ENCODE results near the gene GABPB1. TPM values are rescaled to one million over a fixed set of nuclear protein-coding genes. Genes with fewer than 3 reads are reported as not detected.

Gene GABPB1
- total RNA-seq, 1 experiment from 2014 or later, result 45.0 TPM

DNA sequence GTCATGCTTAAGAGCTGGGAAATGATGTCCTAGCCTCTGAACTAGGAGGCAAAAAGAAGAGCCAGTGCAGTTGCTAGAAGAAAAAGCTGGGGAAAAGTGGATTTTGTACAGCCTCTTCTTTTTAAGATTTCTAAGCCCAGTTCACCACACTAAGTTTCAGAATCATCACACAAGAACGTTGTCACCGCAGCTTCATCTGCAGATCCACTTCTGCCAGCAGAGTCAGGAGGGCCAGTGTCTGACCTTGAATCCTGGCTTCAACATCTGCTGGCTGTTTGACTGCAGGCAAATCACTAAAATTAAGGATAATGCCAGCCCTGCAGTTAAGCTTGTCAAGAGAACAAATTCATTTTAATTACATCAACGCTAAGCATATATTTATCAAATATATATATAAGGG, 125.7 kb downstream of the GABPB1 start:
- H3K4me3 Mint-ChIP-seq, result no peak overlapping the region
- no peaks in the 10 kb centered on the region for H3K23me2 ChIP-seq (ENCODE audit: insufficient read length, low read depth, low read length, poor library complexity, severe bottlenecking)
- no peak overlapping the region for H2AK5ac ChIP-seq (ENCODE audit: insufficient read length, low read length)
- H2BK120ac ChIP-seq (ENCODE audit: low read depth, low read length, poor library complexity, severe bottlenecking), result no peak overlapping the region
- H3K18ac ChIP-seq (ENCODE audit: insufficient read length, low read depth, low read length), result no peak overlapping the region
- H2BK5ac ChIP-seq (ENCODE audit: insufficient read length, low read length), result no peak overlapping the region
- H4K8ac ChIP-seq (replicated peaks; ENCODE audit: insufficient read length, low read depth, low read length), result no peak overlapping the region
- no peak for DNase-seq
- H3K27me3 Mint-ChIP-seq (ENCODE audit: low read depth), result no peaks in the 10 kb centered on the region
- no peak overlapping the region for H3K9ac ChIP-seq (ENCODE audit: extremely low read depth, insufficient read length, low read length)
- no peak overlapping the region for H3K4me2 ChIP-seq (ENCODE audit: insufficient read depth, insufficient read length, low read length)
- H2AFZ ChIP-seq (ENCODE audit: low read length), result no peak overlapping the region
- H2BK15ac ChIP-seq (ENCODE audit: low read depth, low read length), result no peak overlapping the region
- H3K79me2 ChIP-seq (ENCODE audit: insufficient read depth, low read length), result no peaks in the 10 kb centered on the region
- H3K36me3 Mint-ChIP-seq (ENCODE audit: insufficient read depth in 1 of 3, low read depth in 3 of 3), result no peaks in the 10 kb centered on the region
- no peak overlapping the region for H4K5ac ChIP-seq (ENCODE audit: insufficient read length, low read depth, low read length)
- H3K9me3 ChIP-seq (ENCODE audit: control insufficient read depth, low read depth, low read length), result no peaks in the 10 kb centered on the region
- no peak overlapping the region for H3K27ac Mint-ChIP-seq
- H3K9me3 Mint-ChIP-seq, result no peaks in the 10 kb centered on the region
- H3K4ac ChIP-seq (ENCODE audit: low read depth, low read length), result no peak overlapping the region
- no peaks in the 10 kb centered on the region for H3K4me1 ChIP-seq (ENCODE audit: insufficient read depth, low read length)
- WGBS (ENCODE audit: extremely low coverage, insufficient read length, low lambda C conversion rate), result no CpG with 5 or more reads among the region's 3 CpGs
- H4K20me1 ChIP-seq (ENCODE audit: control insufficient read depth, insufficient read depth, insufficient read length), result no peaks in the 10 kb centered on the region
- H3T11ph ChIP-seq (ENCODE audit: low read length), result no peak overlapping the region
- no peak overlapping the region for H2BK12ac ChIP-seq (ENCODE audit: insufficient read length, low read depth, low read length)
- H3K23ac ChIP-seq (ENCODE audit: insufficient read length, low read depth, low read length), result no peak overlapping the region
- TF ChIP-seq, protein P1, sequence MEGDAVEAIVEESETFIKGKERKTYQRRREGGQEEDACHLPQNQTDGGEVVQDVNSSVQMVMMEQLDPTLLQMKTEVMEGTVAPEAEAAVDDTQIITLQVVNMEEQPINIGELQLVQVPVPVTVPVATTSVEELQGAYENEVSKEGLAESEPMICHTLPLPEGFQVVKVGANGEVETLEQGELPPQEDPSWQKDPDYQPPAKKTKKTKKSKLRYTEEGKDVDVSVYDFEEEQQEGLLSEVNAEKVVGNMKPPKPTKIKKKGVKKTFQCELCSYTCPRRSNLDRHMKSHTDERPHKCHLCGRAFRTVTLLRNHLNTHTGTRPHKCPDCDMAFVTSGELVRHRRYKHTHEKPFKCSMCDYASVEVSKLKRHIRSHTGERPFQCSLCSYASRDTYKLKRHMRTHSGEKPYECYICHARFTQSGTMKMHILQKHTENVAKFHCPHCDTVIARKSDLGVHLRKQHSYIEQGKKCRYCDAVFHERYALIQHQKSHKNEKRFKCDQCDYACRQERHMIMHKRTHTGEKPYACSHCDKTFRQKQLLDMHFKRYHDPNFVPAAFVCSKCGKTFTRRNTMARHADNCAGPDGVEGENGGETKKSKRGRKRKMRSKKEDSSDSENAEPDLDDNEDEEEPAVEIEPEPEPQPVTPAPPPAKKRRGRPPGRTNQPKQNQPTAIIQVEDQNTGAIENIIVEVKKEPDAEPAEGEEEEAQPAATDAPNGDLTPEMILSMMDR (conservative IDR thresholded peaks at IDR 0.05), result no peak
- H4K91ac ChIP-seq (ENCODE audit: insufficient read length, low read depth, low read length), result no peak overlapping the region
- no peaks in the 10 kb centered on the region for H3K27me3 ChIP-seq (ENCODE audit: insufficient read depth, low read length)
- H3K79me1 ChIP-seq (ENCODE audit: insufficient read depth, low read depth, low read length, poor library complexity, severe bottlenecking), result no peaks in the 10 kb centered on the region
- no peak overlapping the region for H3K56ac ChIP-seq (ENCODE audit: insufficient read length, low read depth, low read length)
- no peaks in the 10 kb centered on the region for H3K4me1 Mint-ChIP-seq
- no peak overlapping the region for H2BK20ac ChIP-seq (ENCODE audit: low read depth, low read length, poor library complexity, severe bottlenecking)
- no peak overlapping the region for H3K14ac ChIP-seq (ENCODE audit: insufficient read depth, low read length)
- no peak overlapping the region for H3K27ac ChIP-seq (ENCODE audit: insufficient read length, low read depth, low read length)
